Skin of body (tissue), 2 donors: ENCODE measurements around the gene WIPF1. TPM values are rescaled to one million over a fixed set of nuclear protein-coding genes. Genes with fewer than 3 reads are reported as not detected.

Source experiments
- DNase-seq: peaks from one replicate; lab custom pipeline; 2025; lab: John Stamatoyannopoulos, UW
- total RNA-seq: library from RNA; depleted of rRNA; stranded (reverse); fragments of >200 nt; gene quantifications from one replicate; pipeline ENCODE4 v1.2.3, GENCODE V29; 2014

The WIPF1 gene
- total RNA-seq = 32.4 TPM

DNA sequence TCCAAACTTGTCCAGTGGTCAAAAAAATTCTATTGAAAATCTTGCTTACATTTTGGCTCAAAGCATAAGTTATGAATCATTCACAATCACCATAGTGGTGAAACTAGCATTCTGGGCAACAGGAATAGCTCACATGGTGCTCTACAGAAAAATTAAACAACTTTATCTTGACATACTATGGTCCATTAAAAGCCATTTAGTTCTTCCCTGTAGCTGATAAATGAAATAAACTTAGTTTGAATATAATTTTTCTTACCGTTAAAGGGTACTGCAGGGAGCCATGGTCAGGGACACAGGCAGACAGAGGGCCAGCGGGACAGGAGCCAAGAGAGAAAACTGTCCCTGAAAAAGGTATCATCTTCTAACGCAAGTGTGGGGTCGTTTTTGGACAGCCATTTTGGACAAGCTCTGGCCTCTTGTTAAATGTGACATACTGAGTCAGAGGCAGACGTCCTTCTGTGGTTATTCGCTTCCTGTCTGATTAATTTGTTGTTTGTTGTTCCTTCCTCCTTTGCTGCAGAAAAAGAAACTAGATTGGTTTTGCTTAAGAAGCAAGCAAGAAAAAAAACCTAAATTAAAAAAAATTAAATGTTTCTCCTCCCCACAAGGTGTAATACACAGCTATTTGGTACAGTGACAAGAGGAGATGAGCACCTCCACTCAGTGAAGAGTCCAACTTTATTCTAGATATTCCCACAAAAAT is at the start of gene WIPF1:
Gene WIPF1 (minus strand): TSS at position 460 of the 703 bp plus-strand sequence. CDS start 12,231 bp downstream, outside the sequence.
- DNase-seq = no peak

DNA sequence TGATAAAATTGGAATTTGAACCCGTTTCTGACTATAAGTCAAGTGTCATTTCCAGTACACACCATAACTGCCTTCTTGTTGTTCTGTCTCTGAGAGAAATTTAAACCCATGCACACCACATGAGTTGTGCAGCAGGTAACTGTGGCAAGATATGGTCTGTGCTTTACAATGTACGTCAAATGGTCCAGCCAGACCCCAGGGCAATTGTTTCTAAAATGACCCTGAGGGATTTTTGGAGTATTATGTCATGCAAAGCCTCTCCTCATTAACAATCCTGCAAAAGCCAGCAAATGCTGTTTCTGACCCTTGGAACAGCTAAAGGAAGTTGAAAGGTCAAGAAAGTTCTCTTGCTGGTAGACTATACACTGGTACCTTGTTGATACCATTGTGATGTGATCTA is 47.7 kb upstream of the WIPF1 start:
- no peak for DNase-seq

GRCh38 chr2:174644406-174644805 is 46.8 kb upstream of the WIPF1 start:
- no peak for DNase-seq

DNA sequence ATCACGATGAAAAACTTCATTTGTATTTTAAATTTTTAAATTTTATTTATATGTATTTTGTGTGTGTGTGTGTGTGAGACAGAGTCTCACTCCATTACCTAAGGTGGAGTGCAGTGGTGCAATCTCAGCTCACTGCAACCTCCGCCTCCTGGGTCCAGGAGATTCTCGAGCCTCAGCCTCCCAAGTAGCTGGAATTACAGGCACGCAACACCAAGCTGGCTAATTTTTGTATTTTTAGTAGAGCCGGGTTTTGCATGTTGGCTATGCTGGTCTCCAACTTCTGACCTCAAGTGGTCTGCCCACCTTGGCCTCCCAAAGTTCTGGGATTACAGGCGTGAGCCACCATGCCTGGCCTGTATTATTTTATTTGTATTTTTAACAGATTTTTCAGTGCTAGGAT is 45.8 kb upstream of the WIPF1 start:
- DNase-seq = no peak

DNA sequence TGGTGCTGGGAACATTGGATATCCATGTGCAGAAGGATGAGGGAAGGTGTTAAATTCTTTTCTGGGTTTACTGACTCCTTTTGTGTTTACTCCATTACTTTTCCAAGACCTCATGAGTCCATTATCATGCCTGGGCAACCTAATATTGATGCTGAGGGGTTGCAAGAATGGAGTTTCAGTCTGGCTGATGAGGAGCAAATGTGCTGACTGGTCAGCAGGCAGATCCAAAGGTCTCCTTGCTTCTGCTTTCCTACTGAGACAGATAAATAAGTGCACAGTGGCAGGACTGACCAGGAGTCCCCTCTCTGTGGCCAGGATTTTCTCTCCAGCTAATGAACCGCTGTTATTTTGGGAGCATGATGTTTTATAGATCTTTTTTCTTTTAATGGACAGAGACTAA is 43.6 kb upstream of the WIPF1 start:
- no peak for DNase-seq

GRCh38 chr2:174636987-174637386 is 39.4 kb upstream of the WIPF1 start:
- no peak for DNase-seq

DNA sequence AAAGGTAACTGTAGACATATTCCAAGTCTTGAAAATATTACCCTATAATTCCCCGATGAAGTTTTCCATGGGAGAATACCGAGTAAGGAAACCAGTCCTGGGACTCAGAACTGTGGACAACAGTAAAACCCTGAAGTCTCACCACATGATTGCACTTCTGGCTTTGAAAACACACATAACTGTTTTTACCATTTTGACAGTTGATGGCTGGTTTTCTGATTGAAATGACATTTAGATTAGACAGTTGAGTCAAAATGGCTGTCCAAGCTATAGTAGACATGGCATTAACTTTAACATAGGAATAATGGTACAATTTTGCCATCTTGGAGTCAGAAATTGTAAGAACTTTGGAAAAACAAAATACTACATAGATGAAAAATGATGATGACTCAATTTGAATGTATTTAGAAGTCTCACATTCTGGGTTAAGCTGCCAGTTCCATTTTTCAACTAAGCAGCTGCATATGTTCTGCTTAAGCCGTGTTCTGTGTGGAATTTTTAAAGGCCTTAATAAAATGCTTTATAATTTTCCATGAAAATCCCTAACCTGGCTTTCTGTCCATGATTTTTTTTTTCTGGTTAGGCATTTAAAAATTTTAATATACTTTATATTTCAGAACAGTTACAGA is 38.3 kb upstream of the WIPF1 start:
- DNase-seq = peak; percentile 84

DNA sequence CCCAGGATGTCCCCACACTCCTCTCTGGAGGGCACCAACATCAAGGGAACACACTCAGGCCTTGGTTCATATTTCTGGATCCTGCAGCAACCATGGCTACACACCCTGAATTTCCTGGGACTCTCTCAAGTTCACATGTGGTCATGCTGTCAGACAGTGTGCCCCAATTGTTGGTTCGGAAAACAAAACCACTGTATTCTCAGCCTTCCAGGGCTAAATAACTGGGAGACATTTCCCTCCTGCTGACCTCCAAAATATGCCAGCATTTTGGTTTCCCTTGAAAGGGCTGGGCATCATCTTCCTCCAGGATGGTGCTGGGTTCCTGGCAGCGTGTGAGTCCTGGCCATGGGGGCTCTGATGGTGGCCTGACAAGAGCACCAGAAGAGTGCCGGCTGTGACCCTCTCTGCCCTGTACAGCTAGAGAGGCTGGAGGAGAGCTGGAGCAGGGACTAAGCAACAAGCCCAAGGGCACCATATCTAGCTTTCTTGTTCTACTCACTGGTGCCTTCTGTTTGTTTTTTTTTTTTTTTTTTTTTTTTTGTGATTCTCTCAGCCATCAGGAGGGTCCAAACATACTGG is 37.5 kb upstream of the WIPF1 start:
- no peak for DNase-seq

GRCh38 chr2:174634130-174635014 is 36.8 kb upstream of the WIPF1 start:
- DNase-seq = peak; percentile 22

DNA sequence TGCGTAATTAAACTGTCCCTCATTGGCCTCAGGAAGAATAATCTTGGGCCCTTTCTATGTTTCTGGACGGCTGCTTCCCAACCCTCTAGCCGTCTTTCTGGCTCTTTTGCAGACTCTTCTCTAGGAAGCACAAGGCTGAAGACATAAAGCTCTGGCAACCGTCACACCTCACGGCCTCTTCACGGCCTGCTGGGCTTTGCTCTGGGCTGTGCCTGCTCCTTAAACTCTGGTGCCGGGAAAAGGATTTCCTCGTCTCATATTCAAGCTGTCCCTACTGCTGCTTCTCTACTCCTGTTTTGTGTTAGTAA is 36.0 kb upstream of the WIPF1 start:
- peak; percentile 26 for DNase-seq

DNA sequence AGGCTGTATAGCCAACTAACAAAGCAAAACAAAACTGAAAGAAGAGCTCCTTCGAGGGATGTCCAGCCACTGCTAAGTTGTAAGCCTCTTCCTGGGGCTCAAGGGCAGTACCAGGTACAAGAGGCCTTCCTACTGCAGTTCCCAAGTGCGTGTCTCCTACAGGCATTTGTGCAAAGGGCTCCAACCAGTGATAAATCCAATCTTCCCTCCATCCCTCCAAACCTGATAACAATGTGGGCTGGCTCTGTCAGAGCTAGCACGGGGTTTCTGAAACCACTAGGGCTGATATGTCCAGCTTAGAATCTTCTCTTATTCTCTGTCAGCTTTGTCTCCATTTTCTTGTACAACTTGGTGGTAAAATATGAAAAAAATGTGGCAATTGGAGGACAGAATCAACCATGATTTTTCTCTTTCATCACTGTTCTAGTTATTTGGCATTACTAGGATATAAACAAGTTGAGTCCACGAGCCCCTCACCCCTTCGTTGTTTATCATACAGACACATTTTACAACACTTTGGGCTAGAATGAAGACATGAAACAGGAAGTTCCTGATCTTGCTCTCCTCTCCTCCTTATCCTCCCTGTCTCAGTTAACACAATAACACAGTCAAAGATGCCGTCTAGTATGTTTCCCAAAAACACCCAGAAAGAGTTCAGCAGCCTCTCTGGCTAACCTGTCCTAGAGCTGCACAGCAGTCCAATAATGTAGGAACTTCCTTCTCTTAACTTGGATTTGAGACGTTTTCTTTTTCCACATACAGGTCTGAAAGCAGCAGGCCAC is 35.4 kb upstream of the WIPF1 start:
- peak; percentile 23 for DNase-seq

DNA sequence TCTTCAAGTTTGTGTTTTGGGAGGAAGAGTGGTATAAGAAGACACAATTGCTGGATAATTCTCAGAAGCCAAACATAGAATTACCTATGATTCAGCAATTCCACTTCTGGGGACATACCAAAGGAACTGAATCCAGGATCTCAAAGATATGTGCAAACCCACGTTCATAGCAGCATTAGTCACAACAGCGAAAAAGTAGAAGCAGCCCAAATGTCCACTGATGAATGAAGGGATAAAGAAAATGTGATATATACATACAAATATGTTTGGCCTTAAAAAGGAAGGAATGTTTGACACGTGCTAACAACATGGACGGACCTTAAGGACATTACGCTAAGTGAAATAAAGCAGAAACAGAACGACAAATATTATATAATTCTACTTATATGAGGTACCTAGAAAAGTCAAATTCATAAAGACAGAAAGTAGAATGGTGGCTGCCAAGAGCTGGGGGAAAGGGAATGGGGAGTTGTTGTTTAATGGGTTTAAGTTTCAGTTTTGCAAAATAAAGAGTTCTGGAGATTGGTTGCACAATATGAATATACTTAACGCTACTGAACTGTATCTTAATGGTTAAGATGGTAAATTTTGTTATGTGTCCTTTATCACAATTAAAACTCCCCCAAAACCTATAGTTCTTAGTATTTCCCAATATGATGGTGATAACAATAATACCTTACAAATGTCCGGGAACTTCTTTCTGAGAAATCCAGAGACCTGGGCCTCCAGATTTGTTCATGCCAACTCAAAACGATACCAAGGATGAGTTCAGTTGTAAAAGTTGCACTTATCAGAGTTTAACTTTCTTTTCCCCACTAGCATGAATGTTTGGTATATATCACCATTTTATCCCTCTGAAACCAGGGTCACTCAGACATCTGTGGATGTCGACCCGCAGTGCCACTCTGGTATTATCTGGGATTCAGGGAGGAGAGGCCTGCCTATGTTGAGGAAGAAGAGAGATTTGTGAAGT is 33.7 kb upstream of the WIPF1 start:
- DNase-seq = no peak

- peak; percentile 32 for DNase-seq
Measured at GRCh38 chr2:174630107-174630506, 32.5 kb upstream of the WIPF1 start.

DNA sequence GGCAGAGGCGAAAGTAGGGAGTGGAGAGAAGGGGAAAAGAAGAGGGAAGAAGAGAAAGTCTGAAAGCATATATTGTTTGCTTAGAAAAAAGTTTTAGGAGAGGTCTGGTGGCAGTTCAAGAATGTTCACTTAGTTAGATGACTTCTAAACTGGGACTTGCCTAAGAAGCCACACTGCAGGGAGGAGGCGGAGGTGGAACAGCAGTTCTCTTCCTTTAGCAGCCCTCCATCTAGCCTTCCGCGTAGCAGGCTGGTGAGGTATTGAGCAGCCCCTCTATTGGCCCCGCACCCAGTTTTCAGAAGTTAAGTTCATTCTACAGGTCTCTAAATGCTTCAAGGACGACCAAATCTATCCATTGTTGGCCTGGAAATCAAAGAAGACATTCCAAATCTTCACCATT is 31.9 kb upstream of the WIPF1 start:
- DNase-seq = no peak

DNA sequence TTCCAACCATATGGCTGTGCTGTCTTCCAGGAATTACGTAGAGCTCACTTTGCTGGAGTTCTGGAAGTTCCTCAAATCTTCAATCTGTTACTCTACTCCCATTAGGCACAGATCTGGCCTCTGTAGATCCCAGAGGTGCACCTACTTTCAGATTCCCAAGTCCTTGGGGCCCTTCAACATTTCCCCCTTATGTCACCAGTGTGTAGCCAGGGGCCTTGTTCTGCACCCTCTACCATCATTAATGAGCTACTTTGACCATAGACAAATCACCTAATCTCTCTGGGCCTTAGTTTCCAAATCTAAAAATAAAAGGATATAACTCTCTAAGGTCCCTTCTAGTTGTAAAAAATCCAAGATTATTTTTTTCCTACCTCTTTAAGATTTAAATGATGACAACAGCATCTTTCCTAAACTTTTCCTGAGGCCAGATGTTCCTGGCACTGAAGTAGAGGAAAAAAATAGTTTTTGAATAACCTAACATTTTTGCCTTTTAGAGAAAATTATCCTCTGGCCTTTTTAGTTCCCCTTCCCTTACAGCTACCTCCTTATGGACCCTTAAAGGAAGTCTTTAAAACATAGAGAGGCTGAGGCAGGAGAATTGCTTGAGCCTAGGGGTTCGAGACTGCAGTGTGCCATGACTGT is 31.0 kb upstream of the WIPF1 start:
- peak; percentile 30 for DNase-seq

- DNase-seq = no peak
Measured at GRCh38 chr2:174627216-174627615, 29.6 kb upstream of the WIPF1 start.

DNA sequence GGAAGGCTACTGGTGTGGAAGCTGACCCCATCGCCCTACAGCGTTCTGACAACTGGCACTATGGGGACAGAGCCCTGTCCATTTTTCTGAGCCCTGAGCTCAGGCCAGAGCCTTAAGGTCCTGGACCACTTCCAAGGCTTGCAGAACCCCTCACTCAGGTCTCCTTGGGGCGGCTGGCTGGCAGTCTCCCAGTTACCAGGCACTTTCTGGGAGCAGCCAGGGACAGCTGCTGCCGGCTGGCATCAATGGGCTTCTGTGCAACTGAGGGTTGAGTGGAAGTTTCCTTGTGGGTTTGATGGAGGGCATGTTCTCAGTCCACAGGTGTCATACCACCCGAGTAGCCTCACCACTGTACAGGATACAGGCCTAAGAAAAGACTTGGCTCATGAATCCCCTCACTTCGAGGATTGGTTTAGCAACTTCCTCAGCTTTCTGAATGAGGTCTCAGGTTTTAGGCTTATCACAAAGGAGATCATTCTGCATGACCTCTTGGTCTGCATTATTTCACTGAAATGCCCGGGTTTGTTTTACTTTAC is 27.4 kb upstream of the WIPF1 start:
- DNase-seq = no peak

DNA sequence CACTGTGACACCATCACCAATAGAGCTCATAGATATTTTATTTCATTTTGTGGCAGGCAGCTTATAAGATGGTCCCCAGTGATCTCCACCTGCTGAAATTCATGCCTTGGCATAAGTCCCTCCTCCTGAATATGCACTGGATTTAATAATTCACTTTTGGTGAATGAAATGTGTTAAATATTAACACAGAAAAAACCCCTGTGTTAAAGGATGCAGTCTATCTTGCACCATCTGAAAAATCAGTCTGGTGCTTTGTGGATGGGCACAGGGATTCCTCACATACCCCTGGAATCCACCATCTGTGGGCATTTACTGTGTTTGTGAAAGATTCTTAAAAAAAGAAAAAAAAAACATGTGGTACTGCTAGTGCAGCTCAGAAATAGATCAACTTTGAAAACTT is 26.1 kb upstream of the WIPF1 start:
- DNase-seq = no peak

- DNase-seq = no peak
Measured at GRCh38 chr2:174623106-174623637, 25.6 kb upstream of the WIPF1 start.
